ENCODE data around the gene CLDN24.

CLDN24 gene

DNA sequence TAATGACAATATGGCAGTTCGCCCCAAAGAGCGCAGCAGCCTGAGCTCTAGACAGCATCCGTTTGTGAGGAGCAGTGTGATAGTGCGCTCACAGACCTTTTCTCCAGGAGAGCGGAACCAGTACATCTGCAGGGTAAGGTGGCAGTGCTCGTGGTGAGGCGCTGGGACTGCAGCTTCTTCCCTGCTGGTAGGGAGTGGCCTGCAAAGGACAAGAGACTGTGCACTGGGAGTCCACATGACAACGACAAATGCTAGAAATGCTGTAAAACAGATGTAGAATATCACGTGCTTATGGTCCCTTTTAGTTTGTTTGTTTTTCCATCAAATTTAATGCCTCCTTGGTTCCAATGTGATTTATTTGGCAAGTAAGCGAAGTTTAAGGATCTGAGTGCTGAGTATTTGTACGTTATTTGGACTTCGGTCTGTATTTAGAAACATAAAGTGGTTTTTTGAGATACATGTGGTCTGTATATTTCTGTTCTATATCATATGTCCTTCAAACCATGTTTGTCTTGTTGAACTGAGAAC is 37.9 kb downstream of the CLDN24 start:
- no peak for DNase-seq (ENCODE audit: low spot score)

DNA sequence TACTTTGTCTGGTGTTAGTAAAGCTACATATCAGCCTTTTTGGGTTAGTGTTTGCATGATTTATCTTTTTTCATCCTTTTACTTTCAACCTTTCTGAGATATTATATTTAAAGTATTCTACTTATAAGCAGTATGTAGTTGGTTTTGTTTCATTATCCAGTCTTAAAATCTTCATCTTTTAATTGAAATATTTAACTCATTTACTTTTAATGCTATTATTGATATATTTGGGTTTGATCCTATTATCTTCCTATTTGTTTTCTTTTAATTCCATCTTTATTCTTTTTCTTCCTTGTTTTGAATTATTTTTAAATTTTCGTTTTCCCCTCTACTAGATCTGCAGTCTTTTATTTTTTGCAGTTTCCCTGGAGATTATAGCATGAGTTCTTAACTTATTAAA is 46.1 kb downstream of the CLDN24 start:
- no peak for DNase-seq (ENCODE audit: low spot score)

DNA sequence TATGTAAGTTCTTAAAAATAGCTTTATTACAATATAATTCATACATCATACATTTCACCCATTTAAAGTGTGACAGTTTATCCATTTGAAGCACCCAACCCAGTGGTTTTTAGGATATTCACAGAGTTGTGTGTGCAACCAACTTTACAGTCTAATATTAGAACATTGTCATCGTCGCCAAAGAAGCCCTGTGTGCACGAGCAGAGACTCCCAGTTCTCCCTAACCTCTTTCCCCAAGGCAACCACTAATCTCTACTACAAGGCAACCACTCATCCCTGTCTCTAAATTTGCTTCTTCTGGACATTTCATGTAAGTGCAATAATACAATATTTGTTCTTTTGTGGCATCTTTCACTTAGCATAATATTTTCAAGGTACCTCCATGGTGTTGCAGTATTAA is 49.8 kb downstream of the CLDN24 start:
- DNase-seq (ENCODE audit: low spot score) = no peak

Data from HuH-7 (cell line).